ENCODE measurements around the gene ZNF775.

The ZNF775 gene

GRCh38 chr7:150444674-150445365 is 65.7 kb downstream of the ZNF775 start:
- no peak for DNase-seq

DNA sequence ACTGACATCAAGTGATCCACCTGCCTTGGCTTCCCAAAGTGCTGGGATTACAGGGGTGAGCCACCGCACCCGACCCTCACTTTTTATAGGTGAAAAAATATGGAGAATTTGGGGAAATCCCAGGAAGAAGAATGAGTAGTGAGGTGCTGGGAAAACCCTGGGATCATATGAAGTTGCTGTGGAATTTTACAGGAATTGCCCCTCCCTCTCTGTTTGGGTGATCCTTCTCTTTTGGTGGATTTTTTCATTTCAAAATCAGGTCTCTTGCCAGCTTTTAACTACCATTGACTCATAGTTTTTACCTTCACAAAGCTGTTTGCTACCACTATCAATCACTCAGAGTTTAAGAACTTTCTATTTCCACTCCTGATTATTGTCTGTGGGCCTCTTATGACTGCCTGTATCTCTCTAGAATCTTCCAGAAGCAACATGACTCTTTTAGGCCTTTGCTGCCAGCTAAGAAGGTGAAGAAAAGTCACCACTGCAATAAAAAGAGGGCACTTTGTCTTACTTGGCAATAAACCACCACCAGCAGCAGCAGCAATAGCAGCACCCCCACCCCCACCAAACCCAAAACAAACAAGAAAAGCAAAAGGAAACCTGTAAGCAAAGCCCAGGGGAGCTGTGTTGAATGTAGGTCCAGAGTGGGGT is 67.3 kb downstream of the ZNF775 start:
- no peak for DNase-seq
